K562 (cell line): ENCODE results near the gene UBASH3A. TPM values are rescaled to one million over a fixed set of nuclear protein-coding genes. Genes with fewer than 3 reads are reported as not detected.

Experiments used
- ERF ChIP-seq: fragments of 450-650 bp; formaldehyde crosslinking; IDR thresholded peaks from 2 replicates; pipeline ENCODE4 v1.4.0; 2020; ENCODE audit warnings: mild to moderate bottlenecking, mixed read lengths
- GABPB1 ChIP-seq: sonication (generic); formaldehyde crosslinking; IDR thresholded peaks from 2 replicates; pipeline ENCODE4 v1.8.0; 2022; ENCODE audit warnings: mild to moderate bottlenecking, missing genetic modification reagents
- HDAC8 ChIP-seq: fragments of 450-650 bp; IDR thresholded peaks from 2 replicates; pipeline ENCODE4 v1.6.1; 2016; ENCODE audit warnings: mild to moderate bottlenecking, missing genetic modification characterization, moderate library complexity, missing compliant biosample characterization
- HDGF ChIP-seq: fragments of 450-650 bp; IDR thresholded peaks from 2 replicates; pipeline ENCODE4 v1.6.1; 2016
- KAT7 ChIP-seq: sonication (generic); formaldehyde crosslinking; IDR thresholded peaks from 2 replicates; pipeline ENCODE4 v1.8.0; 2022; ENCODE audit warnings: missing genetic modification reagents, mild to moderate bottlenecking, borderline replicate concordance
- MITF ChIP-seq: IDR thresholded peaks from 2 replicates; pipeline ENCODE4 v1.6.1; 2014; ENCODE audit warnings: antibody characterized with exemption
- MTF1 ChIP-seq: fragments of 250-450 bp; sonication (Bioruptor Pico); IDR thresholded peaks from 2 replicates; pipeline ENCODE4 v1.9.0; 2021; ENCODE audit warnings: moderate library complexity, mild to moderate bottlenecking, inconsistent platforms, borderline replicate concordance
- NONO ChIP-seq, 2 experiments: fragments of 200-400 bp in 1 of 2; fragments of 450-650 bp in 1 of 2; formaldehyde crosslinking in 1 of 2; IDR thresholded peaks; 2 replicates each; pipeline ENCODE4 v1.6.1; 2017; ENCODE audit warnings: low read depth in 2 of 2, mild to moderate bottlenecking in 2 of 2, moderate library complexity in 2 of 2, low read length in 1 of 2
- PRPF4 ChIP-seq: fragments of 200-400 bp; formaldehyde crosslinking; IDR thresholded peaks from one replicate; pipeline ENCODE4 v1.6.1; 2017; ENCODE audit warnings: low read length, low read depth, mild to moderate bottlenecking; ENCODE audit not compliant: insufficient read depth, poor library complexity, severe bottlenecking
- RBM14 ChIP-seq: fragments of 200-400 bp; formaldehyde crosslinking; IDR thresholded peaks from 2 replicates; pipeline ENCODE4 v1.6.1; 2018; ENCODE audit warnings: low read depth, mild to moderate bottlenecking, low read length, moderate library complexity, borderline replicate concordance; ENCODE audit not compliant: insufficient read depth
- SMAD3 ChIP-seq: fragments of 450-650 bp; formaldehyde crosslinking; conservative IDR thresholded peaks from 2 replicates; pipeline ENCODE4 v1.4.0; 2020; ENCODE audit warnings: mild to moderate bottlenecking
- SRSF7 ChIP-seq: fragments of 200-400 bp; formaldehyde crosslinking; optimal IDR thresholded peaks from 2 replicates; pipeline ENCODE3; 2017; ENCODE audit warnings: mild to moderate bottlenecking, low read depth, low read length
- ZFP1 ChIP-seq: fragments of 450-650 bp; formaldehyde crosslinking; IDR thresholded peaks from 2 replicates; pipeline ENCODE4 v1.4.0; 2020; ENCODE audit warnings: mild to moderate bottlenecking, mixed read lengths
- ZKSCAN1 ChIP-seq: fragments of 150-350 bp; IDR thresholded peaks from 2 replicates; pipeline ENCODE4 v1.6.1; 2016; ENCODE audit warnings: low read depth, low read length
- ZNF23 ChIP-seq: fragments of 250-450 bp; sonication (Bioruptor Pico); IDR thresholded peaks from 2 replicates; pipeline ENCODE4 v1.4.0; 2020; ENCODE audit warnings: mild to moderate bottlenecking
- ZNF395 ChIP-seq: fragments of 200-800 bp; sonication (Bioruptor generic); IDR thresholded peaks from 2 replicates; pipeline ENCODE4 v1.6.1; 2017; ENCODE audit warnings: missing genetic modification characterization, missing compliant biosample characterization
- ZNF717 ChIP-seq: fragments of 250-450 bp; sonication (Bioruptor Pico); IDR thresholded peaks from 2 replicates; pipeline ENCODE4 v1.5.0; 2021
- ZNF764 ChIP-seq: fragments of 250-450 bp; sonication (Bioruptor Pico); IDR thresholded peaks from 2 replicates; pipeline ENCODE4 v1.4.0; 2020; ENCODE audit warnings: low read depth, mild to moderate bottlenecking, moderate library complexity
- polyA plus RNA-seq, 8 experiments: library from polyadenylated mRNA; depleted of rRNA in 4 of 8; stranded (reverse) in 5 of 8; unstranded in 3 of 8; fragments of >200 nt; fragmentation: Nextera tagmentation in 2 of 8; fragmentation: Illumina TruSeq in 1 of 8; extraction: Ambion mirVana in 2 of 8; extraction: Trizol in 1 of 8; gene quantifications; 2 replicates each; pipeline versions ENCODE4 v1.2.1 to v1.2.3, GENCODE V29; 2011 to 2014; ENCODE audit warnings: inconsistent platforms in 1 of 8, missing spikeins in 1 of 8
- total RNA-seq, 7 experiments: library from RNA; depleted of rRNA in 6 of 7; stranded (reverse); fragments of >200 nt in 6 of 7; fragmentation: Illumina TruSeq in 2 of 7; extraction: Trizol in 2 of 7; gene quantifications; 2 replicates each; pipeline versions ENCODE4 v1.2.1 to v1.2.3, GENCODE V29; 2011 to 2021; ENCODE audit warnings: low replicate concordance in 1 of 7

Gene UBASH3A
- total and polyA plus RNA-seq, 9 of the 15 experiments (the other 6 are each of a cell fraction or from before 2014, with no cell fraction given): 0.23 to 1.8 (median 1.1) TPM

GRCh38 chr21:42433946-42434551 lies 30.3 kb downstream of the UBASH3A start (continued):
- TF ChIP-seq MTF1 (no peak), ZNF395 (no peak), PRPF4 (no peak), MITF (no peak), ZNF717 (CRISPR knock-in tag) (no peak), ZNF764 (CRISPR knock-in tag) (no peak), HDAC8 (tag) (no peak), SRSF7 (no peak), HDGF (no peak), SMAD3 (CRISPR knock-in tag) (no peak), ZNF23 (CRISPR knock-in tag) (no peak), NONO (IDR thresholded peaks at IDR 0.05; ENCODE audit: low read depth in 2 of 2, low read length in 1 of 2) (no peak), ZKSCAN1 (no peak), ERF (no peak), RBM14 (no peak), KAT7 (CRISPR knock-in tag) (no peak), ZFP1 (CRISPR knock-in tag) (no peak), GABPB1 (no peak)
